Fibroblast of mammary gland (primary cell): Measurements from ENCODE around the gene FILIP1L.

Source experiments
- DNase-seq: peaks from one replicate; pipeline ENCODE4 v3.0.0-alpha.2; 2010; ENCODE audit warnings: low read depth
- H3K4me3 ChIP-seq: 2 replicates; pipeline ENCODE4 v1.5.1; 2011; ENCODE audit warnings: low read depth, mild to moderate bottlenecking, low read length, moderate library complexity; ENCODE audit not compliant: control insufficient read depth
- CTCF ChIP-seq: conservative IDR thresholded peaks from 2 replicates; pipeline ENCODE4 v1.5.1; 2011; ENCODE audit warnings: low read depth, low read length, inconsistent platforms; ENCODE audit not compliant: control insufficient read depth, insufficient read depth

The FILIP1L gene

GRCh38 chr3:99895131-99895696, 219.1 kb downstream of the FILIP1L start:
- TF ChIP-seq CTCF, result no peak
- DNase-seq, result peak; percentile 45
- no peak overlapping the region for H3K4me3 ChIP-seq

GRCh38 chr3:99892332-99892731, 222.0 kb downstream of the FILIP1L start:
- no peak for TF ChIP-seq CTCF
- H3K4me3 ChIP-seq, result no peak overlapping the region
- DNase-seq, result no peak

- no peak for TF ChIP-seq CTCF
- no peak for DNase-seq
Measured at GRCh38 chr3:99891610-99892285, 222.6 kb downstream of the FILIP1L start.

DNA sequence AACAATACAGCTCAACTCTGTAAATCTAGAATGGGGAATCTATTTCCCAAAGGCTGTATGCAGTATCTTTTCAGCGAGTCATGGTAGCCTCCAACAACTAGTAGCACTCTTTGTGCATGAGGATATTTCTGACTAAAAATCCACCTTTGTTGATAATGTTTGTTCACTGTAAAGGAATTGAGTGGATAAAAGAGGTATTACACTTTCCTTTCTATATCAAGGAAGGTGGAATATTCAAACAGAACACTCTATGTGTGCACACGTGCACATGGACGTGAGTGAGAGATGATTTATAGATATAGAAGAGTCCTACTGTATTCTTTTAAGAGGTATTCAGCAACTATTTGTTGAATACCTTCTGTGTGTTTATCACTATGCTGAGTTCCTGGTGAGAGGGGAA, 228.4 kb downstream of the FILIP1L start:
- H3K4me3 ChIP-seq, result no peak overlapping the region
- DNase-seq, result no peak
- TF ChIP-seq CTCF, result no peak

More at GRCh38 chr3:99891610-99892285, 222.6 kb downstream of the FILIP1L start:
- H3K4me3 ChIP-seq, result no peak overlapping the region

GRCh38 chr3:99885085-99885484, 229.2 kb downstream of the FILIP1L start:
- H3K4me3 ChIP-seq, result no peak overlapping the region
- TF ChIP-seq CTCF, result no peak
- DNase-seq, result no peak

DNA sequence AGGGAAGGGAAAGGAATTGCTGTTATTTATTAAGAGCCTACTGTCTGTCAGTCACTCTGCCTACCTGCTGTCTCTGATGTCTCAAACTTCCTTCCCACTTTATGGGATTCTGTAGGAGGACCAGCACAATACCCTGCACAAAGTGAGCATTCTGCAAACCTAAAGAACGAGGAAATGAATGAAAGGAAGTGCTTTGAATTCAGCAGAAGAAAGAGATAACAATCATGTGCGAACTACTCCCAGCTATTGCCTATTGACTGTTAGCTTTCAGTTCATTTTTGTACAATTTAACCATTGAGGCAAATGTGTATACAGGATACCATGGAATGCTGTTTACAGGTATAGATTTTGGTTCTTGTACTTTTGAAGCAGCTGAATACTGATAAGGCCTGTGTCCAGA, 229.8 kb downstream of the FILIP1L start:
- no peak for TF ChIP-seq CTCF
- no peak overlapping the region for H3K4me3 ChIP-seq
- DNase-seq, result no peak

GRCh38 chr3:99883693-99884092, 230.6 kb downstream of the FILIP1L start:
- no peak for TF ChIP-seq CTCF
- no peak for DNase-seq

More at GRCh38 chr3:99883693-99884092, 230.6 kb downstream of the FILIP1L start:
- H3K4me3 ChIP-seq, result no peak overlapping the region
